H1 (cell line): ENCODE data around the gene ITIH4. TPM values are rescaled to one million over a fixed set of nuclear protein-coding genes. Genes with fewer than 3 reads are reported as not detected.

ENCODE experiments used
- CEBPB ChIP-seq: IDR thresholded peaks from 2 replicates; pipeline ENCODE4 v1.6.1; 2012; ENCODE audit warnings: low read depth, low read length
- CHD7 ChIP-seq: fragments of 300-600 bp; sonication (generic); IDR thresholded peaks from 2 replicates; pipeline ENCODE4 v1.7.1; 2012; ENCODE audit warnings: low read length, moderate library complexity, mild to moderate bottlenecking, inconsistent platforms; ENCODE audit not compliant: insufficient replicate concordance
- CTBP2 ChIP-seq: IDR thresholded peaks from 2 replicates; pipeline ENCODE4 v1.7.0; 2011; ENCODE audit warnings: borderline replicate concordance, mild to moderate bottlenecking, moderate library complexity, mixed read lengths, low read length; ENCODE audit not compliant: insufficient read depth, insufficient read length
- SUZ12 ChIP-seq: fragments of 200-600 bp; sonication (generic); IDR thresholded peaks from 2 replicates; pipeline ENCODE4 v1.6.1; 2012; ENCODE audit warnings: mild to moderate bottlenecking, inconsistent platforms, low read length, moderate library complexity, mixed read lengths
- TCF12 ChIP-seq: IDR thresholded peaks from 2 replicates; pipeline ENCODE4 v1.6.1; 2011; ENCODE audit warnings: low read depth, mild to moderate bottlenecking, low read length
- TEAD4 ChIP-seq: IDR thresholded peaks from 2 replicates; pipeline ENCODE4 v1.6.1; 2012; ENCODE audit warnings: low read depth, low read length, inconsistent platforms, mixed read lengths
- YY1 ChIP-seq: IDR thresholded peaks from 2 replicates; pipeline ENCODE4 v1.6.1; 2011; ENCODE audit warnings: low read depth, mild to moderate bottlenecking, low read length
- ZNF274 ChIP-seq: IDR thresholded peaks from 2 replicates; pipeline ENCODE4 v1.7.0; 2012; ENCODE audit warnings: low read length, borderline replicate concordance; ENCODE audit errors: extremely low read depth
- polyA plus RNA-seq, 7 experiments: library from polyadenylated mRNA; depleted of rRNA in 3 of 7; stranded (reverse) in 5 of 7; unstranded in 2 of 7; fragments of >200 nt in 5 of 7; fragments of 200-250 nt in 2 of 7; gene quantifications; 1 replicate in 5 of 7; 2 replicates in 1 of 7; 4 replicates in 1 of 7; pipeline versions ENCODE4 v1.2.1 to v1.2.3, GENCODE V29; 2011 to 2013; ENCODE audit warnings: missing spikeins in 2 of 7, mixed read lengths in 2 of 7
- total RNA-seq: library from RNA; stranded (reverse); fragmentation: NEBNext Ultra II Directional; extraction: Animal tissue kit (Norgen Biotek cat#: 25700); gene quantifications from 2 replicates; pipeline ENCODE4 v1.2.1, GENCODE V29; 2021

Gene ITIH4
- total and polyA plus RNA-seq, 2 of the 8 experiments (the other 6 are each of a cell fraction or from before 2014, with no cell fraction given) = 3.4 to 3.7 TPM

- no peak for TF ChIP-seq CHD7
- no peak for TF ChIP-seq TEAD4
- no peak for TF ChIP-seq YY1
- TF ChIP-seq ZNF274 = no peak
- TF ChIP-seq SUZ12 = no peak
- TF ChIP-seq TCF12 = no peak
- no peak for TF ChIP-seq CEBPB
- TF ChIP-seq CTBP2 = no peak
These were observed 41.3 kb upstream of the ITIH4 start (continued) for GRCh38 chr3:52871761-52872160.
